GM19193 (cell line): ENCODE measurements around the gene FAM234B.

ENCODE experiments used
- POLR2A ChIP-seq: IDR thresholded peaks from 4 replicates; pipeline ENCODE4 v1.6.1; 2011; ENCODE audit not compliant: insufficient read depth, insufficient read length; ENCODE audit errors: extremely low read depth

FAM234B gene

DNA sequence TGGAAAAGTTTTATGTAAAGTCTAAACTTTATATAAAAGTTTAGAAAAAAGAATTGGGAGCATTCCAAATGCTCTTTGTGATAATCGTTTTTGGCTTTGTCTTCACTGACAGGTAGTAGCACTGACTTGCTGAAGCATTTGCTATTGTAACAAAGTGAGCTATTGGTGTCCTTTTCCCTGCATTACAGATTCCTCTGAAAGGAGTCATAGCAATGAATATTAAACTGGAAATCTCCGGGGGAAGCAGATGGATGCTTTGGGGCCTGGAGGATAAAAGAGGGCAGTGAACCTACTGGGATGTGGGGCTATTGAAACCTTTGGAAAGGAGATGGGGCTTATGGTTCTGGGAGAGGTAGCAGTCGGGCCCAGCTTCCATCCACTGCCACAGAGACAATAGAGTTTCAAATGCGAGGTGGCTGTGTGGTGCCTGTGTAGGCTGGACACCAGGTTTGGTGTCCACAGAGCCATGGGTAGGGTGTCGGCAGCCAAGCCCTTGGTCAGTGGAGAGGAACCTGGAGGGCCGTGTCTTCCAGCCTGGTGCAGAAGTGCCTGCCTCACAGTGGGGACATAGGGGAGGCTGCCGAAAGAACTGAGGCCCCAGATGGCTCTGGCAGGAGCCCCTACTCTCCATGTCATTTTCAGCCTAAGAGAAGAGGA is 49.1 kb downstream of the FAM234B start:
- no peak for TF ChIP-seq POLR2A

GRCh38 chr12:13093848-13094220 is 49.7 kb downstream of the FAM234B start:
- TF ChIP-seq POLR2A = no peak

DNA sequence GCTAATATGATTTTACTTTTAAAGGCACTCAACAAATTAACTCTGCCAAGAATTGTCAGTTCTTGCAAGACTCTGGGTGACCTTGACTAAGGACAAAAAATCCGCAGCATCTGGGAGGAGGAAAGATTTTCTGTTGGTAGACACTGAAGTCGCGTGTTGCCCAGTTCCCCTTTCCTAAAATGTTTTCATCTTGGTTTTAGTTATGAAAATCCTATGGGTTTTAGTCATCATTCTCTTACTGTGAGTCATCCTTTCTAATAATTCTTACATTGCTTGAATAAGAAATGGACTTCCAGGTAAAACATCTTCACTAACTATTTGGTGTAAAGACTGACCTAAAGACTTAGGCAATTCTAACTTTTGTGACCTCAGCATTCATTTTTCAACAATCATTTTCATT is 50.2 kb downstream of the FAM234B start:
- TF ChIP-seq POLR2A = no peak

DNA sequence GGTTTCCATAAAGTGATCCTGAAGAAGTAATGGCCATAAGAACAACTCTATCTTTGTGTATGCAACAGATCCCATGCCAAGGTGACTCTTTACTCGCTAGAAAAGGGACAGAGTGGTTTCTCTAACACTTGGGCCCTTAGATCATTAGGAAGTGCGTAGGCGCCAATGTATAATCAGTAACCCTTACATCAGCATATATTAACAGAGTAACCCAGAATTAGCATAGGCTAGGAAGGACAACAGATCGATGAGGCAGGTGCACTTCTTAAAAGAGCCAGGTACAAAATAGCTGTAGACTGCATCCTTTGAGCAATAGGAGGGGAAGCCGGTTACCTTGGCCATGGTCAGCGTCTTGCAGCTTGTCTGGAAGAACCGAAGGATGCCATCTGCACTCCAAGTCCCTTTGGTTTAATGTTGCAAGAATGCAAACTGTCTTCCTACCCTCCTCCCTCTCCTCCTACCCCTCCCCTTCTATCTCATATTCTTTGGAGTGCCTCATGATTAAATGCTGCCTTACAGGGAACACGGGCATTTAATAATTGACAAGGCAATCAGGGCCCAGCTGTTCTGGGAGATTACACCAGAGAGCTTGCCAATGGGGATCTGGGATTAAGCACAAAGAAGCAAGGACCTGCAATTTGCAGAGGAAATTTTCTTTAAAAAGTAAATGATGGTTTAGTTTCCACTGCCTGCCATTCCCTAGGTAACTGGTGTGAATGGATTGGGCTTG is 51.2 kb downstream of the FAM234B start:
- no peak for TF ChIP-seq POLR2A

- no peak for TF ChIP-seq POLR2A
Measured at GRCh38 chr12:13097491-13098011, 53.4 kb downstream of the FAM234B start.

DNA sequence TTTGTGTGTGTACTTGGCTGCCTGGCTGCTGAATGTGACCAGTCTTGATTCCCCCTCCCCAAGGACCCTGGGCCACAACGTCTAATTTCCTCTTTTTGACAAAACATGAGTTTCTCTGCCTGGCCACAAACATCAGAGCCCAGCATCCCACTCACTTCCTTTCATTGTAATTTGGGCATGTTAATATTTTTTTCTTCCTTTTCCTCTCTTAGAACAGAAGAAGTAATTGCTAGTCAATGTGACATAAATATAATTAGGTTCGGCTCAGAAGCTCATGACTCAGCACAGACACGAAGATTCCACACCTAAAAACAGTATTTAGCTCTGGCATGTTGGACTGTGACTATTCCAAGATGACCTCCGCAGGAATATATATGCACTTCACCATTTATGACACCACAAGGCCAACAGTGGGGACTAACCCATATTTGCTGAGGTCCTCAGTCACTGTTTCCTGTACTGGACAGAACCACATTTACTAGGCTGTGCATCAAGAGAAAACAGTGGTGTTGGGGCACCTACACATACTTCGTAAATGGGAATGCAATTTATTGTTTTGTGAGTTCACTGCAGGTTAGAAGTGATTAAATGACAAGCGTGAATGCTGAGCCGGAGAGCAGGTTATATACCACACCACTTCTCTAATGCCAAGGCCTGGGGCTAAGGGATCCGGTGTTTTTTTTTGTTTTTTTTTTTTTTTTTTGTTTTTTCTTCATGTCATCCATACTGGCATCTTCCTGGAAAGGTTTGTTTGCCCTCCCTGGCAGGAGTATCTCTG is 55.1 kb downstream of the FAM234B start:
- TF ChIP-seq POLR2A = no peak

DNA sequence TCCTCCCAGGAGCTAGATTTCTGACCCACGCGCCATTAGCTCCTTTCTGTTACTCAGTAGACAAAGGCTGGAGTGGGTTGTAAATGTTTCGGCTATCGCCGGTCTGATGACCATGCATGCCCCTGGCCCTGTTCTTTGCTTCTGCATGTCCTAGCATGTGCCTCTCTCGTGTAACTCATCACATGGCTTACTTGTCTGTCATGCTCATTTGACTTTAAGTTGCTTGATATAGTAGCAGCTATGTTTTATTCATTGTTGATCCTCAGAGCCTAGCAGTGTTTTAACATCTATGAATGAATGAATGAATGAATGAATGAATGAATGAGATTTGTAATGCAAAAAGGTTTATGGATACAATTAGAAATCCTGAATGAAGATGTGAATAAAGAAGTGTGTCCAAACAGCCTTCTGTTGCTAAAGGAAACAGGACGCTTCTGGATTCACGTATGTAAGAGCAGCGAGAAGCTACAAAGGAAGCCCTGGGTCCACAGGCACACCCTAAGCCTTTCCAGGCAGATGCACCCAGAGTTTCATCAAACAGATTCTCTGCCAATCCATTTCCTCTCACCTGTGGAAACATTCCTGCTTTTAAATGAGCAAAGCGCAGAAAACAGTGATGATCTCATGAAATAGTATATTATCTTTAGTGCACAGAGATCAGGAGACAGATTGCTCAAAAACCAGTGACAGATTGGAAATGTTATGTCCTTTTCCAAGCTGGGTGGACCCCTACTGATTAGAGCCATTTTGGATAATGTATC is 55.8 kb downstream of the FAM234B start:
- TF ChIP-seq POLR2A = no peak

GRCh38 chr12:13100605-13100881 is 56.4 kb downstream of the FAM234B start:
- TF ChIP-seq POLR2A = no peak

DNA sequence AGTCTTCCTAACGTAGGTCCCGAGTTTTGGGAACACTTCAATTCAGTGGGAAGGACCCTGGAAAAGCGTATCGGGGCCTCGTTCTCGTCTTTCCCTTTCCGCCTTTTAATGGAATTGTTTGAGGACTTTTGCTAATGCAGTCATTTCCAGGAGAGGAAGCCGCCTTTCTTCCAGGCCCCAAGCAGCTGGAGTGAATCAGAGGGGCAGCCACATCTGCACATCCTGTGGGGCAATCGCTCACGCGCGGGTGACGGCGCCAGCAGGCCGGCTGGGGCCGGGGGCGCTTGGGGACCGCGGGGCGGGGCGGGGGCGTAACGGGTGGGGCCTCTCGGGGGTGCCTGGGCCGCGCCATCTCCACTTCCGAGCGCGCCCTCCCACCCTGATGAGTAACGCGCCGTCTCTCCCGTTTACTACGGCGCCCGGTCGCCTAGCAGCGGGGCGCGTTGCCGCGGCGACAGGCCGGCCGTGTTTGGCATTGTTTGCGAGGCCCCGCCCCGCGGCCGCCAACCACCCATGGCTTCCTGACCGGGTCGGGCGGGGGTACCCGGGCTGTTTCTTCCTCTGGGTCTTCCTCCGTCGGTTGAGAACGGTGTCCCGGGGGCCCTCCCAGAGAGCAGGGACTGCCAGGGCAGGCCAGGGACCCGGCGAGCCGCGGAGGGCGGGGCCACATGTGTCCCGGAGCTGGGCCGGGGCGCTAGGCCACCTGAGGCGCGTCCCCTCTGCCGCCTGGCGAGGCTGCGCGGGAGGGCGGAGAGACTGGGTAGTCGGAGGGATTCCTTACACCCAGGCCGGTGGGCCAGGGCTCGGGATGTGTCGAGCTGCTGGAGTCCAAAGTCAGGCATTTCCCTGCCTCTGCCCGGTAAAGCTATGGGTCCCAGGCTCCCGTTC is 56.9 kb downstream of the FAM234B start:
- TF ChIP-seq POLR2A = no peak

GRCh38 chr12:13101821-13102375 is 57.7 kb downstream of the FAM234B start:
- TF ChIP-seq POLR2A = no peak

DNA sequence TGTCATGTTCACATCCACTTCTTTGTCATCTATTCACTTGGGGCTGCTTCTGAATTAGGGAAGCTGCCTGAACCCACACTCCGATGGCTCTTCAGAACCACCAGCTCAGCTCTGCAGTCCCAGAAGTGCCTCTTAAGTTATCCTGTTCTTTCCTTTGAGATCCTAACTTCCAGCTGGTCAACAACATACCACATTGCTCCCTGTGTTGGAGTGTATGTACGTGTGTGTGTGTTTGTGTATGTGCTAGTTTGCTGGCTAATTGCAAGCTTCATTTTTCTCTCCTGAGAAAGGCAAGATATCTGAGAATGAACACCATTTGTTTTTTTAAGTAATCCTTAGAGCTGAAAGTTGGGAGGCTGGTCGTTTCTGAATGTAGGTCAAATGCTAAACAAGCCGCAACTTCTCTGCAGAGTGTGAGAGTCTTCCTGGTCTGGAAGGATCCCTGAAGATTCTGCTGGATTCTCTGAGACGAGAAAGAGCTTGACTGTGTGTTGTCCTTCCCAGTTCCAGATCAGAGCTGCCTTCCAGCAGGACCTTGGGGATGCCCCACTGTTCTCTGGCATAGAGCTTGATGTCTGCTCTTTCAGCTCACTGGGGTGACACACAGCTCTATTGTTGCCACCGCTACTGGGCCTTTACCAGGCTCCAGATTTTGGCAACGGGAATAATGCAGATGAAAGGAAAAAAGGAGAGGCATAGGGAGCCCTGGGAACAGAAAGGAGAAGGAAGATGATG is 58.4 kb downstream of the FAM234B start:
- no peak for TF ChIP-seq POLR2A

- TF ChIP-seq POLR2A = no peak
Measured at GRCh38 chr12:13103391-13104033, 59.3 kb downstream of the FAM234B start, which contains the start of gene GSG1. TSS of gene GSG1 (minus strand) at chr12:13103667. CDS start at chr12:13103512, 155 bp downstream.
